GM18511 (cell line): ENCODE results near the gene CHD5.
"Not testable (repeated sequence)": the region's sequence is repeated elsewhere in the genome, so short reads cannot be mapped to it uniquely, and the experiment has no call there.

ENCODE experiments used
- ATAC-seq: cut with Tn5 transposase; IDR thresholded peaks from one replicate; pipeline ENCODE4 v1.9.1; 2021; ENCODE audit warnings: mild to moderate bottlenecking, moderate library complexity; ENCODE audit not compliant: unreplicated experiment

CHD5 gene

GRCh38 chr1:6180268-6180706, at the start of gene CHD5:
TSS of gene CHD5 (minus strand) at chr1:6180321. CDS start at chr1:6180023, 298 bp downstream.
- ATAC-seq: no peak

GRCh38 chr1:6225651-6226050, 45.5 kb upstream of the CHD5 start:
- ATAC-seq: no peak

GRCh38 chr1:6224718-6225117, 44.6 kb upstream of the CHD5 start:
- ATAC-seq: no peak

GRCh38 chr1:6223617-6224016, 43.5 kb upstream of the CHD5 start:
- no peak for ATAC-seq

DNA sequence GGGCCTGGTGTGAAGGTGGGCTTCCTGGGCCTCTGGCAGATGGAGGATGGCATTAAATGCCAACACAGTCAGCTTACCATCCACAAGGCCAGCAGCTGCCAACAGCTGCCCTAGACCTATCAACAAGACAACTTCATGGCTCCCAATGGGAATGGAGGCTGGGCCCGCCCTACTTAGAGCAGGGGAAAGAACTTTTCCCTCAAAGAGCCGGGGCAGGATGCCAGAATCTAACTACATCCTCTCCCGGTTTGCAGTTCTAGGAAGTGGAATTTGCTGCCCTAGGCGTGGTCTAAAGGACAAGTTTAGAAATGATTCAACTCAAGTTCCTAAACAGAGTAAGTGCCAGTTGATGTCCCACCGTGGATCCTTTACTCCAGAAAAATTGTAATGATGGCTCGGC, 42.5 kb upstream of the CHD5 start:
- ATAC-seq: no peak

- ATAC-seq: no peak
Measured at GRCh38 chr1:6221210-6221784, 41.2 kb upstream of the CHD5 start.

DNA sequence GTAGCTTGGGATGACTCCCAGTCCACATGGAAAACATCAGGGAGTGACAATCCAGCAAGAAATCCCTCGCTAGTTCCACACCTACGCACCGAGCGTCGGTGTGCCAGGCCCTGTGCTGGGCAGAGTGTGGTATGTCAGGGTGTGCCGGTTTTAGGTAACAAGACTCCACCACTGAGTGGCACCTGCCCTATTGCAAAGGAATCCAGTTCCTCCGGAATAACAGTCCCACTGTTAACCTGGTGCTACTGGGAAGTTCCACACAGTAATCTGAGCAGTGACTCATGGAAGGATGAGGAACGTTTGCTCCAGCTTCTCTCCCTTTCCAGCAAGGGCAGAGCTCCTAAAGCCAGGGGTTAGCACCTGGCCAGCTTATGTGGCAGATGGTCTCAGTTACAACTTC, 40.1 kb upstream of the CHD5 start:
- no peak for ATAC-seq

DNA sequence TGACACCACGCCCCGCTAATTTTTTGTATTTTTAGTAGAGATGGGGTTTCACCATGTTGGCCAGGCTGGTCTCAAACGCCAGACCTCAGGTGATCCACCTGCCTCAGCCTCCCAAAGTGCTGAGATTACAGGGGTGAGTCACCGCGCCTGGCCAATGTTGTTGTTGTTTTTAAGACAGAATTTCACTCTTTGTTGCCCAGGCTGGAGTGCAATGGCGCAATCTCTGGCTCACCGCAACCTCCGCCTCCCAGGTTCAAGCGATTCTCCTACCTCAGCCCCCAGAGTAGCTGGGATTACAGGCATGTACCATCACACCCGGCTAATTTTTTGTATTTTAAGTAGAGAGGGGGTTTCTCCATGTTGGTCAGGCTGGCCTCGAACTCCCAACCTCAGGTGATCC, 39.5 kb upstream of the CHD5 start:
- ATAC-seq: not testable (repeated sequence)

DNA sequence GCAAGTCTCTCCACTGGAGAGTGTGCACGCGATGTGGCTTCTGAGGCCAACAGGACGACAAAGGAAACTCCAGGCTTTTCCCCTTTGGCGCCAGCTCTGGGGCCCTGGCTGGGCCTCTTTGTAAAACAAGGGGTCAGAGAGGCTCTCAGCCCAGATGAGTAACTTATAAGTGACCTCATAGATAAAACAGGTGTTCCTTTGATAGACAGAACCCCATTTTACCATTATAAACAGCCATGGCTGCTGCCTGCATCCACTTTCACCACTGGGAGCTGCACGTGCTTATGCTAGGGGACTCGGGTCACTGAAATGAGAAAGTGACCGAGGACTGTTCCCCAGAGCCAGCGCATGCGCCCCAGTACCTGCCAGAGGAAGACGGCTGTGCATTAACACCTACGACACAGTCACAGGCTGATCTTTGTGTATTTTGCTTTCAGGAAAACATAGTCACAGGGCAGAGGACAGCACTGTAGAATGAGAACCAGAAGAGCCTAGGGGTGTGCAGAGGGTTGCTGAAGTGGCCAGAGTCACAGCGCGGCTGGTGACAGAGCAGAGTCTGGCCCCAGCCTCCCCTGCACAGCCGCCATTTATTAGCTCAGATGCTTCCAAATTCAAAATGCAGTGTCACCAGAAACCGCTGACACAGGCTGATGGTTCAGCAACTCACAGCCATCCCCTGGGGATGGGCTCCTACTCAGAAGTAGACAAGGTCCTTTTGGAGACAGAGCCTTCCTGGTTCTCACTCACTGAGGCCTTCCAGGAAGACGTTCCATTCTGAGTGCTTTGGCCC, 38.4 kb upstream of the CHD5 start:
- no peak for ATAC-seq

DNA sequence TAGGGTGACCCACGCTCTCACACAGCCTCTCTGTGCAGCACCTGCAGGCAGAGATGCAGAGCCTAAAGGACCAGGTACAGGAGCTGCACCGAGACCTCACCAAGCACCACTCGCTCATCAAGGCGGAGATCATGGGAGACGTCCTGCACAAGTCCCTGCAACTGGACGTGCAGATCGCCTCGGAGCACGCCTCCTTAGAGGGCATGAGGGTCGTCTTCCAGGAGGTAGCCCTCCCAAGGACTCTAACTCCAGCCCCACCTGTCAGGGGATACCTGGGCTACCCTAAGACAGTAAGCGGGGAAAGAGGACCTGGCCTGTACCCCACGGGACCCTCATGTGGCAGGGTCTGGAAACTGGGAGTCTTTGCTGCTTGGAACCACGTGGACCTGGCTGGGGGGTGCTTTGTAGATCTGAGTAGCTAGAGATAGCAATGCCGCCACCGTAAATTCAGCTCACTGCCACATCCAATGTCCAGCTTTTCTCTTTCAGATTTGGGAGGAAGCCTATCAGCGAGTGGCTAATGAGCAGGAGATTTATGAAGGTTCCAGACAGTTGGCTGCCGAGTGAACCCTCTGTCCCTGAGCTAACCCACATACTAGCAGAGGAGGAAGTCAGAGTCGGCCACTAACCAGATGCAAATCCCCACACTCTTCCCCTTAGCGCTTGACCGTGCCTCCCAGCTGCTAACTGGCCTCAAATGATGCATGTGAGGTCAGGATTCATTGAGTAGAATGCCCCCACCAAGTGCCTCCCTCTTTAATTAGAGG, 32.3 kb upstream of the CHD5 start:
- ATAC-seq: no peak

GRCh38 chr1:6211731-6212130, 31.6 kb upstream of the CHD5 start:
- ATAC-seq: no peak

GRCh38 chr1:6210591-6211355, 30.7 kb upstream of the CHD5 start:
- no peak for ATAC-seq

- no peak for ATAC-seq
Measured at GRCh38 chr1:6209661-6210580, 29.8 kb upstream of the CHD5 start.

DNA sequence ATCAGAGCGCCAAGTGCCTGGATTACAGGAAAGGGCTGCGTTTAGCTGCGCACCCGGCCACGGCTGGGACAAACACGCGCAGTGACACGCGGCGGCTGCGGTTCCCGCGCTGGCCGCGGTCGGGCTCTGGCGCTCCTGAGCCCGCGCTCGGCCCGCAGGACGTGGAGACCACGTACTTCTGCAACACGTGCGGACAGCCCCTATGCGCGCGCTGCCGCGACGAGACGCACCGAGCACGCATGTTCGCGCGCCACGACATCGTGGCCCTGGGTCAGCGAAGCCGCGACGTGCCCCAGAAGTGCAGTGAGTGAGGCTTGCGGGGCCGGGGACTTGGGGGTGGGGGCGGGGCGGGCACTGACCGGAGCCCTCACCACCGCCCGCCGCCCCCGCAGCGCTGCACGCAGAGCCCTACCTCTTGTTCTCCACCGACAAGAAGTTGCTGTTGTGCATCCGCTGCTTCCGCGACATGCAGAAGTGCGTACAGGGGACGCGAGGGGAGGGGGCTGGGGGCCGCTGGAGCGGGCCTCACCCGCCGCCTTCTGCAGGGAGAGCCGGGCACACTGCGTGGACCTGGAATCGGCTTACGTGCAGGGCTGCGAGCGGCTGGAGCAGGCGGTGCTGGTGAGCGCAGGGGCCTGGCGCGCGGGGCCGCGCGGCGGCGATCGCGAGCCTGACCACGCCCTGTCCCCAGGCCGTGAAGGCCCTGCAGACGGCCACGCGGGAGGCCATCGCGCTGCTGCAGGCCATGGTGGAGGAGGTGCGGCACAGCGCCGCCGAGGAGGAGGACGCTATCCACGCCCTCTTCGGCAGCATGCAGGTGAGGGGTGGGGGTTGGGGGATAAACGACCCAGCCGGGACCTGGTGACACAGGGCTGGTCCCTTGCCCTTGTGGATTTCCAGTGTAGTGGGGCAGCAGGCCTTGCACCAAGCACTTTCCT, 28.9 kb upstream of the CHD5 start:
- ATAC-seq: peak; percentile 34

DNA sequence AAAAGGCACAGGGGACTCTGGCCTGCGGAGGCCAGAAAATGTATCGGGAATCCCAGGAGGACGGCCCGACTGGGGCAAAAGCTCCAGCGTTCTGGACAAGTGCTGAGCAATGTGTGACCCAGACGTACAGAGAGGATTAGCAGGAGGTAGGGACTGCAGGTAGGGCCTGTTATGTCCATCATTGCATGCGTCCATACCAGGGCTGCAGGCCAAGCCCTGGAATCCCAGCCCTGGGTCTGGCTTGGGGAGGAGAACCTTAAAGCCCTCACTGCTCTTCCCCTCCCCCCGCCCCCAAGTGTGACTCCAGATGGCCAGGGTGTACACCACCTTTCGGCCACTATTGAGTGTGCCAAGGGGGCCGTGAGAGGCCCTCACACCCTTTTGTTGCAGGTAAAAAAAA, 27.8 kb upstream of the CHD5 start:
- no peak for ATAC-seq

- no peak for ATAC-seq
Measured at GRCh38 chr1:6207075-6207885, 27.2 kb upstream of the CHD5 start.

DNA sequence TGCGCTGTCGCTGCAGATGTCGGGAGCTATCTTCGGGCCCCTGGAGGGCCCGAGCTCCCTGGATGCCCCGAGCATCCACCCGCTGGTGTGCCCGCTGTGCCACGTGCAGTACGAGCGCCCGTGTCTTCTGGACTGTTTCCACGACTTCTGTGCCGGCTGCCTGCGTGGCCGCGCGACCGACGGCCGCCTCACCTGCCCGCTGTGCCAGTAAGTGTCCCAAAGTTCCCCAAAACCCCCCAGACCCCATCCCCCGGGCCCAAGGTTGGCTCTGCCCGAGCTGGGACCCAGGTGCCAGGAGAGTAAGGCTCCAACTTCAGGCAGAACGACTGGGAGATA, 26.4 kb upstream of the CHD5 start:
- no peak for ATAC-seq

- peak; percentile 67 for ATAC-seq
Measured at GRCh38 chr1:6205849-6206519, 25.9 kb upstream of the CHD5 start, which contains the start of gene RNF207. TSS of gene RNF207 (plus strand) at chr1:6206119. CDS start at chr1:6206536, 417 bp downstream.
